ENCODE results near the gene NCAPG2.

NCAPG2 gene

GRCh38 chr7:158591944-158592343 is 112.7 kb downstream of the NCAPG2 start:
- H3K9me3 ChIP-seq (ENCODE audit: control insufficient read depth, insufficient read depth, low read length) = no peaks in the 10 kb centered on the region
- no peaks in the 10 kb centered on the region for H3K36me3 ChIP-seq (ENCODE audit: insufficient read depth, low read length)
- no peak overlapping the region for H3K9ac ChIP-seq (ENCODE audit: low read depth, low read length)
- no peaks in the 10 kb centered on the region for H3K4me1 ChIP-seq (ENCODE audit: insufficient read depth, low read length)

DNA sequence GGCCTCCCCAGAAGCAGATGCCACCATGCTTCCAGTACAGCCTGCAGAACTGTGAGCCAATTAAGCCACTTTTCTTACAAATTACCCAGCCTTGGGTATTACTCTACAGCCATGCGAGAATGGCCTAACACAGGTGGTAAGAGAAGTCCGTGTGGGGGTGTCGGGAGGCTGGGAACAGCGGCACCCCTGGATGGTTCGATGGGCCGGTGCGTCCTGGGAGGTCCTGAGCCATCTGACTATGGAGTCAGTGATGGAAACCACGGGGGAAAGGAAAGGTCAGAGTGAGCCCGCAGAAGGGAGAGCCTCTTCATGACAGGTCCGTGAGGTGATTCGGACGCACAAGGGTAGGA is 114.4 kb downstream of the NCAPG2 start:
- Histone ChIP-seq H3K4me1 (ENCODE audit: insufficient read depth, low read length) (no peaks in the 10 kb centered on the region), H3K9ac (ENCODE audit: low read depth, low read length) (no peak overlapping the region), H3K9me3 (ENCODE audit: control insufficient read depth, insufficient read depth, low read length) (no peaks in the 10 kb centered on the region), H3K36me3 (ENCODE audit: insufficient read depth, low read length) (no peaks in the 10 kb centered on the region)

- H3K36me3 ChIP-seq (ENCODE audit: insufficient read depth, low read length) = no peaks in the 10 kb centered on the region
- H3K9me3 ChIP-seq (ENCODE audit: control insufficient read depth, insufficient read depth, low read length) = no peaks in the 10 kb centered on the region
- H3K9ac ChIP-seq (ENCODE audit: low read depth, low read length) = no peak overlapping the region
These were observed 115.0 kb downstream of the NCAPG2 start for GRCh38 chr7:158589653-158590052.

GRCh38 chr7:158588878-158589442 is 115.6 kb downstream of the NCAPG2 start:
- Histone ChIP-seq H3K36me3 (ENCODE audit: insufficient read depth, low read length) (no peaks in the 10 kb centered on the region), H3K9ac (ENCODE audit: low read depth, low read length) (no peak overlapping the region), H3K9me3 (ENCODE audit: control insufficient read depth, insufficient read depth, low read length) (no peaks in the 10 kb centered on the region), H3K4me1 (ENCODE audit: insufficient read depth, low read length) (no peaks in the 10 kb centered on the region)

More at GRCh38 chr7:158589653-158590052, 115.0 kb downstream of the NCAPG2 start:
- H3K4me1 ChIP-seq (ENCODE audit: insufficient read depth, low read length) = no peaks in the 10 kb centered on the region

DNA sequence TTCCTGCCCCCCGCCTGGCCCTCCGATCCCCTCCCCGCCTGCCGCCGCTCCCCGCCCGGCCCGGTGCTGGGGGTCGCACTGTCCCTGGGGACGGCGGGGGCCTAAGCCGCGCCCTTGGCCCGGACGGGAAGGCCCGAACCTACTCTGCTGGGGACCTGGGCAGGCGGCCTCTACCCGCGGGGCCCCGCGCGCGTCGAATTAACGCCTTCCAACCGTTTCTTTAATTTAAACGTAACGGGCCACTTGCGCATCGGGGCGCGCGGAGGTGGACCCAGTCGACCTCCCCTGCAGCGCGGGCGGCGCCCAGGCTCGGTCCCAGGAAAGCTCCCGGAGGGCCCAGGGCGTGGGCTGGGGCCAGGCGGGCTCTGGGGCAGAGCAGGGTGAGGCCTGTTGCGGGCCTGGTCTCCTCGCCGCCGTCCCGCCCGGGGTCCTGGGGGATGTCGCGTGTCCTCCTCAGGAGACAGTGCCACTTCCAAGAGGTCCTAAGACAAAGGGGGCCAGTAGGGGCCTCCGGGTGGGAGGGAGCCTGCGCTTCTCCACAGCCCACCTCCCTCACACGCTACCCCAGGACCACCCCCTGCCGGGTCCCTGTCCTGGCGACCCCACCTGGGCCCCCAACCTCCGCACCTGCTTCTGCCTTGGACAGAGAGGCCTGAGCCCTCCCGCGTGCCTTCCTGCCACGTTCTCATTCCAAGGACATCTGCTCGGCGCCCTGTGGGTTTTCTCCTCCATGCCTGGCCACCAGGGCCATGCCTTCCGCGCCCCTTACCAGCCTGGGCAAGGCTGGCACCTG is 116.3 kb downstream of the NCAPG2 start:
- Histone ChIP-seq H3K36me3 (ENCODE audit: insufficient read depth, low read length) (no peaks in the 10 kb centered on the region), H3K9me3 (ENCODE audit: control insufficient read depth, insufficient read depth, low read length) (no peaks in the 10 kb centered on the region), H3K4me1 (ENCODE audit: insufficient read depth, low read length) (no peaks in the 10 kb centered on the region), H3K9ac (ENCODE audit: low read depth, low read length) (peak overlapping the region; percentile 28; the same call in 1 of the 2 replicates)

DNA sequence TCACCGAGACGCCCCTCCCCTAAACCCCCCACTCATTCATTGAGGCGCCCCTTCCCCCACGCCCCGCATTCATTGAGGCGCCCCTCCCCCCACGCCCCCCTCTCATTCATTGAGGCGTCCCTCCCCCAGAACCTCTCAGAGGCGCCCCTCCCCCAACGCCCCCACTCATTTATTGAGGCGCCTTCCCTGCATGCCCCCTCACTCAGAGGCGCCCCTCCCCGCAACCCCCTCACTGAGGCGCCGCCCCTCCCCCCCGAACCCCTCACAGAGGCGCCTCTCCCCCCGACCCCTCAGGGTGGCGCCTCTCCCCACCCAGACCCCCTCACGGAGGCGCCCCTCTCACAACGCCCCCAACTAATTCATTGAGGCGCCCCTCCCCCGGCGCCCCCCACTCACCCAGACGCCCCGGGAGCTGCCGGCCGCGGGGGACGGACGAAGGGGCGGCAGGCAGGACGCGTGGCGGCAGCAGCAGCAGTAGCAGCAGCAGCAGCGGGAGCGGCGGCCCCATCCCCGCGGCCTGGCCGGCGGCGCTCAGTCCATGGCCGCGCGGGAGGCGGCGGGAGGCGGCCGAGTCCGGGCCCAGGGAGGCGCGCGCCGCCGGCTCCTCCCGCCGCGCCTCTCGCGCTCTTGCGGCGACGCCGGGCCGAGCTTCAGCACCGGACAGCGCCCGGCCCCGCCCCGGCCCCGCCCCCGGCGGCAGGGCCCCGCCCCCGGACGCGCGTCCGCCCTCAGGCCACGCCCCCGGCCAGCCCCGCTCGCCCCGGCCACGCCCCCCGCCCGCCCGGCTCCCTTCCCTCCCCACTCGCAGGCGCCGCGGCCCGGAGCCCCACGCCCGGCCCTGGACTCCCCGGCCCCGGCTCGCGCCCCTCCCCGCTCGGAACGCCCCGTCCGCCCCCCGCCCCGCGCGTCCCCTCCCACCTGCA is 117.2 kb downstream of the NCAPG2 start, which contains the start of gene PTPRN2:
Gene PTPRN2, minus strand, starts transcription at position 662 of the 923 bp plus-strand sequence.
- H3K9ac ChIP-seq (ENCODE audit: low read depth, low read length) = peak within 1 kb of the TSS; percentile 28; the same call in 1 of the 2 replicates
- H3K36me3 ChIP-seq (ENCODE audit: insufficient read depth, low read length) = no peaks in the 10 kb centered on the region
- H3K9me3 ChIP-seq (ENCODE audit: control insufficient read depth, insufficient read depth, low read length) = no peaks in the 10 kb centered on the region; the same call in 1 of the 2 replicates
- H3K4me1 ChIP-seq (ENCODE audit: insufficient read depth, low read length) = no peaks in the 10 kb centered on the region

GRCh38 chr7:158586499-158587161 is 118.0 kb downstream of the NCAPG2 start:
- no peaks in the 10 kb centered on the region for H3K4me1 ChIP-seq (ENCODE audit: insufficient read depth, low read length)
- H3K9ac ChIP-seq (ENCODE audit: low read depth, low read length) = peak overlapping the region; percentile 11; the same call in 1 of the 2 replicates
- no peaks in the 10 kb centered on the region for H3K36me3 ChIP-seq (ENCODE audit: insufficient read depth, low read length)
- H3K9me3 ChIP-seq (ENCODE audit: control insufficient read depth, insufficient read depth, low read length) = no peaks in the 10 kb centered on the region; the same call in 1 of the 2 replicates

DNA sequence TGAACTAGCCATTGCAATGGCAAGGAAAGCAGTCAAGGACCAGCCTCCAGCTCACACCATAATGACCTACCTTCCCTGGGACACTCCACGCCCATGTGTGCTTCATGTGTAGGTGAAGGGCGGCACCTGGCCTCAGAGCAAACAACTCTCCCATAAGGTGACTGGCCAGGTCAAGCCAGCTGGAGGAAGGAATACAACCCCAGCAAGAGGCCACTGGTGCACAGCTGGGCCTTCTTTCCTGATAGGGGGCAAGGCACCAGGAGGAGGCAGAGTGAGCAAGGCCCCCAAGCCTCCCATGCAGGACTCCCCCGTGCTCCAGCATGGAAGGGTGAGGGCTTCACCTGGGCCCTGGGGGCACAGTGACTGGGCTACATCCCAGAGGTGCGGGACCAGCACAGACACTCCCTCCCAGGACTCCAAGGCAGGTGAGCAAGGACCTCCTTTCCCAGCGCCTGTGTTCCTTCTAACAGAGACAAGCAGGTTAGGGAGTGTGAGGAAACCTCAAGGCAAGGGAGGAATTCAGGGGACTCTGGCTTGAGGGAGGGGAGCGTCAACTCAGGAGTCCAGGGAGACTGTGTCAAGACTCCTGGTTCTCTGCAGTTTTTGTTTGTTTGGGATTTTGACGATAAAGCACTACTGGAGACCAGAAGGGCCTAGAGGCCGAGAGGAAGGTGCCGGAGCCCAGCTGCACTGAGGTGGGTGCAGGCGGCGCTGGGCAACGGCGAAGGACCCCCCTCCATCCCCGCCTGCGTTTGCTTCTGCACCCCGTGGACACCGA is 118.7 kb downstream of the NCAPG2 start:
- peak overlapping the region; percentile 11; the same call in 1 of the 2 replicates for H3K9ac ChIP-seq (ENCODE audit: low read depth, low read length)
- H3K4me1 ChIP-seq (ENCODE audit: insufficient read depth, low read length) = no peaks in the 10 kb centered on the region
- no peaks in the 10 kb centered on the region; the same call in 1 of the 2 replicates for H3K9me3 ChIP-seq (ENCODE audit: control insufficient read depth, insufficient read depth, low read length)
- H3K36me3 ChIP-seq (ENCODE audit: insufficient read depth, low read length) = no peaks in the 10 kb centered on the region

- no peaks in the 10 kb centered on the region for H3K4me1 ChIP-seq (ENCODE audit: insufficient read depth, low read length)
- no peaks in the 10 kb centered on the region; the same call in 1 of the 2 replicates for H3K9me3 ChIP-seq (ENCODE audit: control insufficient read depth, insufficient read depth, low read length)
These were observed 120.2 kb downstream of the NCAPG2 start for GRCh38 chr7:158584407-158584806.

GRCh38 chr7:158583810-158584209 is 120.8 kb downstream of the NCAPG2 start:
- Histone ChIP-seq H3K9me3 (ENCODE audit: control insufficient read depth, insufficient read depth, low read length) (no peaks in the 10 kb centered on the region; the same call in 1 of the 2 replicates), H3K36me3 (ENCODE audit: insufficient read depth, low read length) (no peaks in the 10 kb centered on the region), H3K4me1 (ENCODE audit: insufficient read depth, low read length) (no peaks in the 10 kb centered on the region), H3K9ac (ENCODE audit: low read depth, low read length) (no peak overlapping the region)

More at GRCh38 chr7:158584407-158584806, 120.2 kb downstream of the NCAPG2 start:
- no peak overlapping the region for H3K9ac ChIP-seq (ENCODE audit: low read depth, low read length)
- no peaks in the 10 kb centered on the region for H3K36me3 ChIP-seq (ENCODE audit: insufficient read depth, low read length)

DNA sequence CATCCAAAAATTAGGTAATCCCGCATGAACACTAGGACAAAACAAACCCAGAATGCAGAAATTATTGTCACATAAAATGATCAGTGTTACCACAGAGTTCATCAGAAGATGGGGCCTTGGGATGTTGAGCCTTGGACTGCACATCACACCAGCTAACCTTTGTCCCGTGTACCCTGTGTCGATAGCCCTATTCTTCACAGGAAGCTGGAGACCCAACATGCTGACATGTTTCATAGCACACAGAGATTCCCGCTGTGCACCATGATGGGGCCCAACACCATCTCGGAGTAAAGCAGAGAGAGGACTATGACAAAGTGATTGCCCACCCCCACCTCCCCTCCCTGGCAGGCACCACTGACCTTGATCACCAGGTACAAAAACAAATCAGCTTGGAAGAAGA is 121.5 kb downstream of the NCAPG2 start:
- Histone ChIP-seq H3K9me3 (ENCODE audit: control insufficient read depth, insufficient read depth, low read length) (no peaks in the 10 kb centered on the region; the same call in 1 of the 2 replicates), H3K9ac (ENCODE audit: low read depth, low read length) (no peak overlapping the region), H3K36me3 (ENCODE audit: insufficient read depth, low read length) (no peaks in the 10 kb centered on the region), H3K4me1 (ENCODE audit: insufficient read depth, low read length) (no peaks in the 10 kb centered on the region)

DNA sequence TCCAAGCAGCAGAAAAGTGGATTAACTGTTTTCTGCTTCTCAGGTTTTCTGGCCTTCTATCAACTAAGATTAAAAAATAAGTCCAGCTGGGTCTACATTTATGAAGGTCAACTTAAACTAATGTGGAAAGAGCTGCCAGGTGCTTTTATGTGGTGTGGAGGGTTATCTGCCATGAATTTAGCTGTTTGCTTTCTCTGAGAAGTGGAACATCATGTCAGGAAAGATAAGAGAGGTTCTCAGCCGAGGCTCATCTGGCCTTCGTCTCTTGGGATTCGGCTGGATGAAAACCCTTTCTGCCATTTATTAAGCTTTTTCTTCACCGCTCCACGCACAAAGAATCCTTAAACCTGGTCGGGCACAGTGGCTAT is 122.5 kb downstream of the NCAPG2 start:
- Histone ChIP-seq H3K4me1 (ENCODE audit: insufficient read depth, low read length) (no peaks in the 10 kb centered on the region), H3K9me3 (ENCODE audit: control insufficient read depth, insufficient read depth, low read length) (no peaks in the 10 kb centered on the region; the same call in 1 of the 2 replicates), H3K9ac (ENCODE audit: low read depth, low read length) (no peak overlapping the region), H3K36me3 (ENCODE audit: insufficient read depth, low read length) (no peaks in the 10 kb centered on the region)

DNA sequence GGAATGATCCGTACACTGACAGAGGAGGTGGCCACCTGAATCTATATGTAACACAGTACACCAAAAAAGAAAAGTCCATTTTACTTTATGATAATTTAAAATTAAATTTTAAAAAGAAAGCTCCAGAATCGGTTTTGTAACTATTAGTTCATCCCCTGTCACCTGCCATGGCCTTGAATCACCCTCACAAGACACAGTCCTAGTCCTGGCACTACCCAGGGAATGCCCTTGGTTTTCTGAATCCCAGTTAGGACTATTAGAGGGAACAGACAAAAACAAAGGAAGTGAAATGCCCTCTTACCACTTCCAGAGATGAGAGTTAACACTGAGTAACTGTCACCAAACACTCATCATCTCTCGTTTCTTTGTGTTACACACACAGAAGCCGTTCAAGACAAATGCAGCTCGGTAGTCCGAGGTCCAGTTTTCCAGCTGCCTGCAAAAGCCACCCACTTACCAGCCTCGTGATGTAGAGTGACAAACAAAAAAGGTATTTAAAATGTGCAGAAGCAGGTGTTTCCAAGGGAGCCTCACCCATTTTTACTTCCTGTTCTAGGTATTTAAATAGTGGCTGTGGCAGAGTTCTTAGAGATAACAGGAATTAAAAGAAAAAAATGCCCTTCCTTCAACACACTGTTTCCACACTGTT is 123.0 kb downstream of the NCAPG2 start:
- H3K9me3 ChIP-seq (ENCODE audit: control insufficient read depth, insufficient read depth, low read length) = no peaks in the 10 kb centered on the region; the same call in 1 of the 2 replicates
- H3K36me3 ChIP-seq (ENCODE audit: insufficient read depth, low read length) = no peaks in the 10 kb centered on the region
- H3K4me1 ChIP-seq (ENCODE audit: insufficient read depth, low read length) = no peaks in the 10 kb centered on the region
- H3K9ac ChIP-seq (ENCODE audit: low read depth, low read length) = no peak overlapping the region
